B cell (primary cell): ENCODE data around the gene ADH1C. TPM values are rescaled to one million over a fixed set of nuclear protein-coding genes. Genes with fewer than 3 reads are reported as not detected.

Source experiments
- ATAC-seq: fragments of 200-7000 bp; cut with Tn5 transposase; one replicate; pipeline ENCODE4 v1.10.0; 2021; ENCODE audit warnings: low read depth, mild to moderate bottlenecking, moderate number of reproducible peaks, moderate library complexity
- CTCF ChIA-PET: fragments of 350-600 bp; sonication (Branson Sonifier 250); formaldehyde crosslinking; loops from one replicate; lab custom pipeline; 2021; ENCODE audit warnings: antibody characterized with exemption, inconsistent platforms; lab: Charles Lee
- POLR2A ChIA-PET: fragments of 350-600 bp; sonication (Branson Sonifier 250); formaldehyde crosslinking; loops from one replicate; lab custom pipeline; 2021; ENCODE audit warnings: antibody characterized with exemption; lab: Charles Lee
- DNase-seq: peaks from one replicate; pipeline ENCODE4 v3.0.0; 2013
- H2AFZ ChIP-seq: 2 replicates; pipeline ENCODE4 v1.6.1; 2012; ENCODE audit warnings: mild to moderate bottlenecking, low read depth, low read length; ENCODE audit not compliant: insufficient read depth, poor library complexity, severe bottlenecking
- H3K27ac ChIP-seq, 2 donors: 1 replicate in 1 of 2; 2 replicates in 1 of 2; pipeline ENCODE4 v1.5.1; 2012 to 2013; ENCODE audit warnings: low read length in 2 of 2, mild to moderate bottlenecking in 2 of 2, moderate library complexity in 1 of 2
- H3K27me3 ChIP-seq, 4 experiments: fragments of 200-600 bp in 1 of 4; sonication (generic) in 1 of 4; replicated peaks in 1 of 4; 1 replicate in 2 of 4; 2 replicates in 2 of 4; pipeline versions ENCODE4 v1.6.1 to v1.7.0; 2013 to 2016; ENCODE audit warnings: low read length in 3 of 4, mild to moderate bottlenecking in 2 of 4, mixed read lengths in 1 of 4, moderate library complexity in 1 of 4; ENCODE audit not compliant: insufficient read depth in 4 of 4, control insufficient read depth in 3 of 4; ENCODE audit errors: control extremely low read depth in 1 of 4
- H3K36me3 ChIP-seq, 2 experiments: replicated peaks in 1 of 2; 1 replicate in 1 of 2; 2 replicates in 1 of 2; pipeline versions ENCODE4 v1.6.1 to v1.7.1; 2013; ENCODE audit warnings: low read length in 1 of 2; ENCODE audit not compliant: insufficient read depth in 2 of 2, control insufficient read depth in 1 of 2; ENCODE audit errors: control extremely low read depth in 1 of 2, extremely low read depth in 1 of 2
- H3K4me1 ChIP-seq, 2 donors: fragments of 200-600 bp in 1 of 2; sonication (generic) in 1 of 2; 1 replicate in 1 of 2; 2 replicates in 1 of 2; pipeline versions ENCODE4 v1.5.1 to v1.6.1; 2013 to 2017; ENCODE audit warnings: low read length in 2 of 2; ENCODE audit not compliant: control insufficient read depth in 2 of 2, insufficient read depth in 2 of 2
- H3K4me2 ChIP-seq: replicated peaks from 2 replicates; pipeline ENCODE3; 2012; ENCODE audit warnings: mild to moderate bottlenecking, low read depth, low read length; ENCODE audit not compliant: poor library complexity, severe bottlenecking
- H3K4me3 ChIP-seq, 5 experiments: fragments of 200-600 bp in 1 of 5; sonication (generic) in 1 of 5; 1 replicate in 3 of 5; 2 replicates in 2 of 5; pipeline versions ENCODE4 v1.5.1 to v1.7.0; 2011 to 2016; ENCODE audit warnings: low read length in 4 of 5, mild to moderate bottlenecking in 4 of 5, low read depth in 2 of 5, control low read depth in 1 of 5, moderate library complexity in 1 of 5; ENCODE audit not compliant: insufficient read depth in 1 of 5; ENCODE audit errors: control extremely low read depth in 1 of 5, extremely low read depth in 1 of 5
- H3K79me2 ChIP-seq: fragments of 200-600 bp; sonication (generic); one replicate; pipeline ENCODE4 v1.6.0; 2016; ENCODE audit warnings: low read length; ENCODE audit not compliant: control insufficient read depth, insufficient read depth
- H3K9ac ChIP-seq: fragments of 200-600 bp; sonication (generic); 2 replicates; pipeline ENCODE4 v1.6.1; 2017; ENCODE audit warnings: mild to moderate bottlenecking, low read length, moderate library complexity
- H3K9me3 ChIP-seq, 3 donors: one replicate each; pipeline versions ENCODE4 v1.6.1 to v1.7.1; 2013; ENCODE audit warnings: low read length in 2 of 3; ENCODE audit not compliant: control insufficient read depth in 2 of 3, insufficient read depth in 1 of 3; ENCODE audit errors: control extremely low read depth in 1 of 3
- H4K20me1 ChIP-seq: 2 replicates; pipeline ENCODE4 v1.6.0; 2012; ENCODE audit warnings: mild to moderate bottlenecking, low read length; ENCODE audit not compliant: insufficient read depth, control insufficient read depth, poor library complexity, severe bottlenecking
- H3K27ac Mint-ChIP-seq: one replicate; pipeline ENCODE4 v1.8.0; 2021; ENCODE audit warnings: mixed read lengths
- H3K27me3 Mint-ChIP-seq: one replicate; pipeline ENCODE4 v1.8.0; 2021; ENCODE audit warnings: mixed read lengths
- H3K4me1 Mint-ChIP-seq: one replicate; pipeline ENCODE4 v1.8.0; 2021; ENCODE audit warnings: mixed read lengths
- H3K4me3 Mint-ChIP-seq: one replicate; pipeline ENCODE4 v1.8.0; 2021; ENCODE audit warnings: mixed read lengths
- H3K9me3 Mint-ChIP-seq: one replicate; pipeline ENCODE4 v1.8.0; 2022; ENCODE audit warnings: mixed read lengths; ENCODE audit not compliant: insufficient read depth
- CTCF ChIP-seq: fragments of 200-600 bp; IDR thresholded peaks from one replicate; pipeline ENCODE4 v1.8.0; 2022; ENCODE audit warnings: antibody characterized with exemption, mild to moderate bottlenecking
- EZH2 ChIP-seq: IDR thresholded peaks from 2 replicates; pipeline ENCODE4 v1.6.1; 2012; ENCODE audit warnings: borderline replicate concordance, low read depth, mild to moderate bottlenecking, moderate library complexity, low read length; ENCODE audit not compliant: insufficient read depth, poor library complexity, severe bottlenecking
- WGBS: methylation state at CpG from one replicate; pipeline ENCODE4 v1.1.5; 2013; ENCODE audit warnings: missing lambda C conversion rate; ENCODE audit not compliant: insufficient coverage; 5-methylcytosine and 5-hydroxymethylcytosine counted together
- intact Hi-C: fragments of 100-400 bp; cut with micrococcal nuclease; formaldehyde crosslinking; loops from one replicate; pipeline ENCODE4 v1.10.0; 2022
- polyA plus RNA-seq: library from polyadenylated mRNA; depleted of rRNA; stranded (reverse); fragments of >200 nt; gene quantifications from 2 replicates; pipeline ENCODE4 v1.2.3, GENCODE V29; 2012
- total RNA-seq, 2 donors: library from RNA; stranded (reverse); fragments of 120-200 nt in 1 of 2; gene quantifications; 1 replicate in 1 of 2; 2 replicates in 1 of 2; pipeline versions ENCODE4 v1.2.3 to v1.2.4, GENCODE V29; 2013 to 2022

ADH1C gene
- total and polyA plus RNA-seq, 2 donors (not counting 1 experiment from before 2014, with no cell fraction given): not detected

GRCh38 chr4:99330648-99331047 is 21.9 kb downstream of the ADH1C start:
- ChIA-PET POLR2A (no interaction called here), CTCF (no interaction called here)
- no peak overlapping the region for H3K4me3 Mint-ChIP-seq
- ATAC-seq (no peak), DNase-seq (no peak)
- peaks cover 0 to 2% (median 0%) of the 10 kb centered on the region in 4 experiments for H3K27me3 ChIP-seq
- no peaks in the 10 kb centered on the region for H3K36me3 ChIP-seq
- TF ChIP-seq EZH2 (no peak), CTCF (no peak)
- no peak overlapping the region for H3K9ac ChIP-seq
- H3K9me3 Mint-ChIP-seq: no peaks in the 10 kb centered on the region
- H3K4me1 Mint-ChIP-seq: no peaks in the 10 kb centered on the region
- H3K27ac ChIP-seq: no peak overlapping the region
- WGBS: no CpG with 5 or more reads among the region's 3 CpGs
- H3K4me3 ChIP-seq: no peak overlapping the region
- no peaks in the 10 kb centered on the region for H3K27me3 Mint-ChIP-seq
- no peaks in the 10 kb centered on the region for H3K79me2 ChIP-seq
- H3K27ac Mint-ChIP-seq: no peak overlapping the region
- intact Hi-C loops: no loop called here
- no peak overlapping the region for H3K4me2 ChIP-seq
- no peaks in the 10 kb centered on the region for H3K4me1 ChIP-seq
- peaks cover 0 to 5% (median 0%) of the 10 kb centered on the region in 3 donors for H3K9me3 ChIP-seq
- no peak overlapping the region for H2AFZ ChIP-seq
- no peaks in the 10 kb centered on the region for H4K20me1 ChIP-seq

- Mint-ChIP-seq H3K4me3 (no peak overlapping the region), H3K9me3 (no peaks in the 10 kb centered on the region), H3K27me3 (no peaks in the 10 kb centered on the region), H3K4me1 (no peaks in the 10 kb centered on the region), H3K27ac (no peak overlapping the region)
- ChIA-PET CTCF (no interaction called here), POLR2A (no interaction called here)
- Histone ChIP-seq H2AFZ (no peak overlapping the region), H3K79me2 (no peaks in the 10 kb centered on the region), H3K36me3 (no peaks in the 10 kb centered on the region), H3K4me2 (no peak overlapping the region), H4K20me1 (no peaks in the 10 kb centered on the region), H3K9me3 (peaks cover 0 to 5% (median 0%) of the 10 kb centered on the region in 3 donors), H3K27me3 (peaks cover 0 to 2% (median 0%) of the 10 kb centered on the region in 4 experiments), H3K27ac (no peak overlapping the region), H3K4me1 (no peaks in the 10 kb centered on the region), H3K9ac (no peak overlapping the region), H3K4me3 (no peak overlapping the region)
- intact Hi-C loops: no loop called here
- WGBS: 100% methylated on average over 1 of the region's 2 CpGs
- DNase-seq (no peak), ATAC-seq (no peak)
- TF ChIP-seq EZH2 (no peak), CTCF (no peak)
These were observed 22.7 kb downstream of the ADH1C start for GRCh38 chr4:99329876-99330275.
